HCT116 (cell line): ENCODE data around the gene PHPT1. TPM values are rescaled to one million over a fixed set of nuclear protein-coding genes. Genes with fewer than 3 reads are reported as not detected.
"Not testable (repeated sequence)": the region's sequence is repeated elsewhere in the genome, so short reads cannot be mapped to it uniquely, and the experiment has no call there.

ENCODE experiments used
- ATAC-seq: fragments of 200-7000 bp; cut with Tn5 transposase; 2 replicates; pipeline ENCODE4 v1.9.1; 2020; ENCODE audit warnings: mild to moderate bottlenecking, moderate library complexity
- BruUV-seq: library from RNA; stranded (reverse); fragments of 400-500 nt; replicated peaks from 2 replicates; lab custom pipeline; 2021; lab: Mats Ljungman, UMichigan
- CTCF ChIA-PET: fragments of 300-600 bp; sonication (Branson Sonifier 250); formaldehyde crosslinking; loops from one replicate; lab custom pipeline; 2021; ENCODE audit warnings: antibody characterized with exemption; lab: Charles Lee
- POLR2A ChIA-PET: fragments of 300-600, 350-600 bp; sonication (Branson Sonifier 250); formaldehyde crosslinking; loops from one replicate; lab custom pipeline; 2021; ENCODE audit warnings: antibody characterized with exemption; lab: Charles Lee
- RAD21 ChIA-PET, 2 experiments: fragments of 300-600 bp; sonication (Branson Sonifier 250); formaldehyde crosslinking; loops; one replicate each; lab custom pipeline; 2023; ENCODE audit warnings: low total read pairs in 2 of 2; ENCODE audit not compliant: uncharacterized antibody in 2 of 2, unreplicated experiment in 2 of 2, low non-redundant PET in 1 of 2; lab: Charles Lee
- DNase-seq: peaks from one replicate; pipeline ENCODE4 v3.0.0-alpha.2; 2010; ENCODE audit warnings: low read depth, low spot score
- H2AFZ ChIP-seq: fragments of 200-600 bp; shearing (Covaris generic), sonication (generic); 2 replicates; pipeline ENCODE4 v1.6.1; 2017; ENCODE audit warnings: low read depth, mixed run types, mixed read lengths, antibody characterized with exemption, low read length; ENCODE audit not compliant: poor library complexity, severe bottlenecking
- H3K27ac ChIP-seq: 2 replicates; pipeline ENCODE4 v1.5.1; 2012; ENCODE audit warnings: low read depth, low read length
- H3K27me3 ChIP-seq: fragments of 200-600 bp; sonication (generic); 2 replicates; pipeline ENCODE4 v1.6.1; 2016; ENCODE audit warnings: mixed run types, low read length, mixed read lengths; ENCODE audit not compliant: insufficient read depth
- H3K36me3 ChIP-seq, 2 experiments: fragments of 200-500 bp in 1 of 2; fragments of 200-600 bp in 1 of 2; sonication (Bioruptor generic) in 1 of 2; sonication (generic) in 1 of 2; 2 replicates each; pipeline versions ENCODE4 v1.5.1 to v1.6.1; 2014 to 2016; ENCODE audit warnings: low read length in 2 of 2, inconsistent platforms in 1 of 2, mixed read lengths in 1 of 2, mixed run types in 1 of 2; ENCODE audit not compliant: insufficient read depth in 2 of 2, control insufficient read depth in 1 of 2
- H3K4me1 ChIP-seq, 2 experiments: fragments of 200-600 bp in 1 of 2; sonication (generic) in 1 of 2; 2 replicates each; pipeline versions ENCODE4 v1.5.1 to v1.6.1; 2012 to 2017; ENCODE audit warnings: low read length in 2 of 2, inconsistent platforms in 1 of 2, mild to moderate bottlenecking in 1 of 2, mixed read lengths in 1 of 2, mixed run types in 1 of 2, moderate library complexity in 1 of 2; ENCODE audit not compliant: insufficient read depth in 2 of 2, control insufficient read depth in 1 of 2
- H3K4me2 ChIP-seq: fragments of 200-600 bp; sonication (generic); 2 replicates; pipeline ENCODE4 v1.6.1; 2017; ENCODE audit warnings: mixed run types, low read length, mixed read lengths
- H3K4me3 ChIP-seq, 2 experiments: fragments of 200-600 bp in 1 of 2; sonication (generic) in 1 of 2; replicated peaks in 1 of 2; 2 replicates each; pipeline ENCODE4 v1.5.1; 2011 to 2016; ENCODE audit warnings: low read length in 2 of 2, control low read depth in 1 of 2, low read depth in 1 of 2, mild to moderate bottlenecking in 1 of 2, mixed read lengths in 1 of 2, mixed run types in 1 of 2
- H3K79me2 ChIP-seq: fragments of 200-600 bp; sonication (generic); 2 replicates; pipeline ENCODE4 v1.6.1; 2017; ENCODE audit warnings: mild to moderate bottlenecking, mixed run types, low read length, moderate library complexity, mixed read lengths; ENCODE audit not compliant: insufficient read depth
- H3K9ac ChIP-seq: fragments of 200-600 bp; sonication (generic); 2 replicates; pipeline ENCODE4 v1.6.1; 2016; ENCODE audit warnings: low read length, mixed read lengths
- H3K9me2 ChIP-seq: fragments of 200-600 bp; sonication (generic), shearing (Covaris generic); 2 replicates; pipeline ENCODE4 v1.6.1; 2017; ENCODE audit warnings: mixed run types, mild to moderate bottlenecking, moderate library complexity; ENCODE audit not compliant: insufficient read depth
- H3K9me3 ChIP-seq, 2 experiments: fragments of 200-500 bp in 1 of 2; fragments of 200-600 bp in 1 of 2; sonication (Bioruptor generic) in 1 of 2; sonication (generic) in 1 of 2; 2 replicates each; pipeline ENCODE4 v1.6.1; 2014 to 2017; ENCODE audit warnings: low read length in 2 of 2, mixed read lengths in 2 of 2, inconsistent platforms in 1 of 2, low read depth in 1 of 2, mild to moderate bottlenecking in 1 of 2, mixed run types in 1 of 2, moderate library complexity in 1 of 2; ENCODE audit not compliant: control insufficient read depth in 1 of 2, insufficient read depth in 1 of 2
- H4K20me1 ChIP-seq: fragments of 200-600 bp; sonication (generic), shearing (Covaris generic); 2 replicates; pipeline ENCODE4 v1.6.1; 2017; ENCODE audit warnings: mixed run types, mild to moderate bottlenecking, moderate library complexity; ENCODE audit not compliant: insufficient read depth
- EGR1 ChIP-seq: IDR thresholded peaks from 2 replicates; pipeline ENCODE4 v1.6.1; 2012; ENCODE audit warnings: low read depth
- EZH2 ChIP-seq: fragments of 200-600 bp; sonication (generic); IDR thresholded peaks from 2 replicates; pipeline ENCODE4 v1.6.1; 2017; ENCODE audit warnings: antibody characterized with exemption, mixed run types
- FOSL1 ChIP-seq: IDR thresholded peaks from 2 replicates; pipeline ENCODE4 v1.6.1; 2012; ENCODE audit warnings: low read depth
- POLR2A ChIP-seq: IDR thresholded peaks from 2 replicates; pipeline ENCODE4 v1.7.0; 2011; ENCODE audit warnings: borderline replicate concordance; ENCODE audit not compliant: insufficient read depth, insufficient read length; ENCODE audit errors: extremely low read depth
- RAD21 ChIP-seq: IDR thresholded peaks from 2 replicates; pipeline ENCODE4 v1.6.1; 2012; ENCODE audit warnings: low read depth, mild to moderate bottlenecking
- YY1 ChIP-seq: IDR thresholded peaks from 2 replicates; pipeline ENCODE4 v1.6.1; 2011; ENCODE audit warnings: low read length, low read depth, moderate library complexity, mild to moderate bottlenecking; ENCODE audit not compliant: insufficient replicate concordance; ENCODE audit errors: extremely low read depth
- ZFX ChIP-seq: fragments of 450-650 bp; IDR thresholded peaks from 2 replicates; pipeline ENCODE4 v1.6.1; 2017
- ZNF274 ChIP-seq: fragments of 200-500 bp; sonication (Bioruptor generic); IDR thresholded peaks from 2 replicates; pipeline ENCODE4 v1.6.1; 2014; ENCODE audit warnings: mild to moderate bottlenecking, low read depth, low read length, inconsistent platforms
- intact Hi-C: fragments of 100-400 bp; cut with micrococcal nuclease; formaldehyde crosslinking; loops from 2 replicates; pipeline ENCODE4 v1.10.0; 2022
- total RNA-seq: library from RNA; stranded (reverse); gene quantifications from one replicate; pipeline ENCODE4 v1.2.1, GENCODE V29; 2021; ENCODE audit not compliant: unreplicated experiment

PHPT1 gene
- total RNA-seq, 1 experiment from 2014 or later = 148 TPM

DNA sequence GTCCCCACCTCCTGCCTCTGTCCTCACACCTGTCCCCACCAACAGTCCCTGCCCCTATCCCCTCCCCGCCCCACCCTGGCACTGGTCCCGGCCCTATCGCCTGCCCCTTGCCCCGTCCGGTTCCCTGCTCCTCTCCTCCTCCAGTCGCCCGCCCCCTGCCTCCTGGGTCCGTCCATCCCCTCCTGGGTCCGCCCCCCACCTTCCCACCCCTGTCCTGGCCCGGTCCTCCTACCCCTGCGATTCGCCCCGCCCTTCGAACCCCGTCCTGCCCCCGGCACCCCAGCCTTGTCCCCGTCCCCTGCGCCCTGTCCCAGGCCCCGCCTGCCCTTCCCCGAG lies 16.5 kb downstream of the PHPT1 start:
- Histone ChIP-seq H3K4me3 (peak overlapping the region; percentile 77 to 80), H3K36me3 (peaks cover 23 to 25% of the 10 kb centered on the region in 2 experiments; a peak in 3 of 4 replicates), H3K9me2 (no peaks in the 10 kb centered on the region), H3K79me2 (peaks cover 31% of the 10 kb centered on the region), H3K9ac (peak overlapping the region; percentile 84), H3K4me1 (peaks cover 4 to 13% of the 10 kb centered on the region in 2 experiments; a peak in 3 of 4 replicates), H3K4me2 (peak overlapping the region; percentile 79), H2AFZ (no peak overlapping the region), H3K27ac (peak overlapping the region; percentile 84), H3K9me3 (no peaks in the 10 kb centered on the region; a peak in 1 of 4 replicates), H4K20me1 (no peaks in the 10 kb centered on the region), H3K27me3 (no peaks in the 10 kb centered on the region)
- no peak for DNase-seq
- TF ChIP-seq POLR2A (no peak), ZFX (no peak), RAD21 (no peak), EZH2 (no peak), YY1 (no peak), FOSL1 (no peak), EGR1 (no peak), ZNF274 (no peak)
- ChIA-PET POLR2A (interaction anchor here (0.9 to 1.0 kb wide), 3 partner anchors 17 to 20 kb away, joined by 3 to 4 read pairs (median 4); partner anchors contain the start of gene TRAF2), RAD21 (no interaction called here), CTCF (no interaction called here)
- intact Hi-C loops = no loop called here
- peak; percentile 43 for ATAC-seq
- BruUV-seq = no TSS peak

DNA sequence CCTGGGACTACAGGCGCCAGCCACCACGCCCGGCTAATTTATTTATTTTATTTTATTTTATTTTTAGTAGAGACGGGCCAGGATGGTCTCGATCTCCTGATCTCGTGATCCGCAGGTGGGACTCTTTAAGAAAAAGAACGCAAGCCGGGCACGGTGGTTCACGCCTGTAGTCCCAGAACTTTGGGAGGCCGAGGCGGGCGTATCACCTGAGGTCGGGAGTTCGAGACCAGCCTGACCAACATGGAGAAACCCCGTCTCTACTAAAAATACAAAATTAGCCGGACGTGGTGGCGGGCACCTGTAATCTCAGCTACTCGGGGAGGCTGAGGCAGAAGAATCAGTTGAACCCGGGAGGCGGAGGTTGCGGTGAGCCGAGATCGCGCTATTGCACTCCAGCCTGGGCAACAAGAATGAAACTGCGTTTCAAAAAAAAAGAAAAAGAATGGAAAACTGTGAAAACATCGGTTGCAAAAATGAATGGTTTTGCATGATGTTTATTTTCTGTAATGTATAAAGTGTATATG lies 17.8 kb downstream of the PHPT1 start:
- H3K27me3 ChIP-seq, POLR2A ChIA-PET, H3K9me2 ChIP-seq, intact Hi-C loops, H4K20me1 ChIP-seq, BruUV-seq, H2AFZ ChIP-seq, CTCF ChIA-PET, H3K9me3 ChIP-seq, RAD21 ChIA-PET, ATAC-seq, DNase-seq: not testable (repeated sequence)
- Histone ChIP-seq H3K4me3 (peak overlapping the region; percentile 49 to 80), H3K79me2 (peaks cover 31% of the 10 kb centered on the region), H3K4me1 (peaks cover 4 to 13% of the 10 kb centered on the region in 2 experiments; a peak in 3 of 4 replicates), H3K4me2 (peak overlapping the region; percentile 79), H3K9ac (peak overlapping the region; percentile 43; the same call in 1 of the 2 replicates), H3K27ac (peak overlapping the region; percentile 84; the same call in 1 of the 2 replicates), H3K36me3 (peaks cover 19 to 24% of the 10 kb centered on the region in 2 experiments; a peak in 3 of 4 replicates)
